GM12892 (cell line): ENCODE results near the gene RAP1B.
"Not testable (repeated sequence)": the region's sequence is repeated elsewhere in the genome, so short reads cannot be mapped to it uniquely, and the experiment has no call there.

Experiments
- DNase-seq: peaks from one replicate; pipeline ENCODE4 v3.0.0; 2011; ENCODE audit not compliant: insufficient read length
- FAIRE-seq: peaks from 2 replicates; lab custom pipeline; 2011; peaks lifted over from hg19 to GRCh38; lab: Jason Lieb, UNC
- POLR2A ChIP-seq: IDR thresholded peaks from 2 replicates; pipeline ENCODE4 v1.6.1; 2011; ENCODE audit warnings: low read depth, low read length, control low read depth
- POLR2AphosphoS5 ChIP-seq: IDR thresholded peaks from 2 replicates; pipeline ENCODE4 v1.6.1; 2011; ENCODE audit warnings: low read depth, low read length, control low read depth
- TAF1 ChIP-seq: IDR thresholded peaks from 2 replicates; pipeline ENCODE4 v1.6.1; 2011; ENCODE audit warnings: low read depth, mild to moderate bottlenecking, control low read depth, low read length, borderline replicate concordance

RAP1B gene

GRCh38 chr12:68675101-68675842, 64.6 kb downstream of the RAP1B start:
- peak; percentile 17 for FAIRE-seq
- DNase-seq = no peak
- no peak for TF ChIP-seq POLR2A

- not testable (repeated sequence) for FAIRE-seq, DNase-seq
Measured at GRCh38 chr12:68676854-68677253, 66.2 kb downstream of the RAP1B start.

- FAIRE-seq = no peak
- DNase-seq = no peak
- TF ChIP-seq POLR2AphosphoS5 (no peak), TAF1 (no peak), POLR2A (no peak)
Measured at GRCh38 chr12:68686262-68686594, 75.5 kb downstream of the RAP1B start.

- FAIRE-seq (peak; percentile 98), DNase-seq (peak; percentile 85)
- TF ChIP-seq TAF1 (peak; percentile 75), POLR2A (peak; percentile 91), POLR2AphosphoS5 (peak; percentile 94)
Measured at GRCh38 chr12:68686595-68687521, 76.2 kb downstream of the RAP1B start, which contains the start of gene NUP107. NUP107 (plus strand) TSS chr12:68686978; CDS start chr12:68687066, 88 bp downstream.

- no peak for TF ChIP-seq POLR2A
- no peak for TF ChIP-seq POLR2AphosphoS5
- TF ChIP-seq TAF1 = no peak
- DNase-seq (no peak), FAIRE-seq (no peak)
Measured at GRCh38 chr12:68695454-68695853, 84.8 kb downstream of the RAP1B start.

- TF ChIP-seq POLR2AphosphoS5 (no peak), TAF1 (no peak), POLR2A (no peak)
- FAIRE-seq (no peak), DNase-seq (no peak)
Measured at GRCh38 chr12:68699486-68699885, 88.8 kb downstream of the RAP1B start.
